ENCODE data around the gene CRYL1. TPM values are rescaled to one million over a fixed set of nuclear protein-coding genes. Genes with fewer than 3 reads are reported as not detected.

Gene CRYL1
- total RNA-seq, 1 donor from 2014 or later: 36.8 TPM

- no peak for DNase-seq (ENCODE audit: low read depth in 2 of 2)
Observed at GRCh38 chr13:20534038-20534608, 8.5 kb upstream of the CRYL1 start.

- DNase-seq (ENCODE audit: low read depth in 2 of 2): no peak
Observed at GRCh38 chr13:20528452-20528851, 2.8 kb upstream of the CRYL1 start.

GRCh38 chr13:20526664-20527063 is 1.0 kb upstream of the CRYL1 start:
- peak in 1 of 2 donors; percentile 45 for DNase-seq (ENCODE audit: low read depth in 2 of 2)

GRCh38 chr13:20525144-20525600 is 485 bp downstream of the CRYL1 start:
- DNase-seq (ENCODE audit: low read depth in 2 of 2): peak in 1 of 2 donors; percentile 31

GRCh38 chr13:20521364-20522115 is 4.1 kb downstream of the CRYL1 start:
- no peak for DNase-seq (ENCODE audit: low read depth in 2 of 2)

GRCh38 chr13:20519875-20520274 is 5.8 kb downstream of the CRYL1 start:
- no peak for DNase-seq (ENCODE audit: low read depth in 2 of 2)

- DNase-seq (ENCODE audit: low read depth in 2 of 2): no peak
Observed at GRCh38 chr13:20518660-20519100, 7.0 kb downstream of the CRYL1 start.

- DNase-seq (ENCODE audit: low read depth in 2 of 2): peak in 1 of 2 donors; percentile 29
Observed at GRCh38 chr13:20514866-20515265, 10.8 kb downstream of the CRYL1 start.

- DNase-seq (ENCODE audit: low read depth in 2 of 2): peak in 1 of 2 donors; percentile 25
Observed at GRCh38 chr13:20513466-20513995, 12.1 kb downstream of the CRYL1 start.

- no peak for DNase-seq (ENCODE audit: low read depth in 2 of 2)
Observed at GRCh38 chr13:20512042-20512683, 13.5 kb downstream of the CRYL1 start.

- DNase-seq (ENCODE audit: low read depth in 2 of 2): peak in 1 of 2 donors; percentile 49
Observed at GRCh38 chr13:20506696-20507095, 19.0 kb downstream of the CRYL1 start.

- peak in 1 of 2 donors; percentile 66 for DNase-seq (ENCODE audit: low read depth in 2 of 2)
Observed at GRCh38 chr13:20505405-20506366, 20.0 kb downstream of the CRYL1 start.

GRCh38 chr13:20503088-20504083 is 22.3 kb downstream of the CRYL1 start:
- no peak for DNase-seq (ENCODE audit: low read depth in 2 of 2)

GRCh38 chr13:20501592-20501991 is 24.1 kb downstream of the CRYL1 start:
- no peak for DNase-seq (ENCODE audit: low read depth in 2 of 2)

GRCh38 chr13:20501120-20501519 is 24.5 kb downstream of the CRYL1 start:
- DNase-seq (ENCODE audit: low read depth in 2 of 2): no peak

- DNase-seq (ENCODE audit: low read depth in 2 of 2): no peak
Observed at GRCh38 chr13:20499986-20500385, 25.7 kb downstream of the CRYL1 start.

- no peak for DNase-seq (ENCODE audit: low read depth in 2 of 2)
Observed at GRCh38 chr13:20498659-20499058, 27.0 kb downstream of the CRYL1 start.

- DNase-seq (ENCODE audit: low read depth in 2 of 2): no peak
Observed at GRCh38 chr13:20498129-20498528, 27.5 kb downstream of the CRYL1 start.

GRCh38 chr13:20497006-20497775 is 28.5 kb downstream of the CRYL1 start:
- DNase-seq (ENCODE audit: low read depth in 2 of 2): no peak

Data from dermis microvascular lymphatic vessel endothelial cell (primary cell).